Mucosa of stomach (tissue), 1 donor: ENCODE results near the gene CORIN.

Experiments
- H3K27me3 ChIP-seq: one replicate; pipeline ENCODE4 v1.7.0; 2013; ENCODE audit warnings: mild to moderate bottlenecking, low read length; ENCODE audit not compliant: control insufficient read depth, insufficient read depth
- H3K36me3 ChIP-seq: one replicate; pipeline ENCODE4 v1.7.0; 2013; ENCODE audit warnings: low read length; ENCODE audit not compliant: control insufficient read depth, insufficient read depth
- H3K4me1 ChIP-seq: one replicate; pipeline ENCODE4 v1.7.0; 2013; ENCODE audit warnings: mild to moderate bottlenecking, low read length; ENCODE audit not compliant: control insufficient read depth, insufficient read depth
- H3K4me3 ChIP-seq: one replicate; pipeline ENCODE4 v1.7.0; 2013; ENCODE audit warnings: low read length
- H3K9ac ChIP-seq: one replicate; pipeline ENCODE4 v1.7.0; 2013; ENCODE audit warnings: mild to moderate bottlenecking, low read length, moderate library complexity
- H3K9me3 ChIP-seq: one replicate; pipeline ENCODE4 v1.7.0; 2013; ENCODE audit warnings: mild to moderate bottlenecking, low read length, moderate library complexity; ENCODE audit not compliant: control insufficient read depth
- donor health status: Pancreatic carcinoma.

Gene CORIN

DNA sequence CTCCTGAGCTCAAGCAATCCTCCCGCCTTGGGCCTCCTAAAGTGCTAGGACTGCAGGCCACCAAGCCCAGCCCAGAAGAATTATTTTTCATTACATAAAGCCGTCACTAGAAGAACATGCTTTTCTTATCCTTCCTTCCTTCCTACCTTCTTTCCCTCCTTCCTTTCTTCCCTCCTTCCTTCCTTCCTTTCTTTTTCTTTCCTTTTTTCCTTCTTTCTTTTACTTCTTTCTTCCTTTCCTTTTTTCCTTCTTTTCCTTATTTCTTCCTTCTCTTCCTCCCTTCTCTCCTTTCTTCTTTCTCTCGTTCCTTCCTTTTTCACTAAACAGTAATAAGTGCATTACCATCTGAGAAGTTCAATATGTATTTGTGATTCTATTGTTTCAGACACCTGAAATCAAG, 231.4 kb downstream of the CORIN start:
- Histone ChIP-seq H3K27me3 (no peaks in the 10 kb centered on the region), H3K9ac (no peak overlapping the region), H3K4me1 (no peaks in the 10 kb centered on the region), H3K9me3 (no peaks in the 10 kb centered on the region), H3K4me3 (no peak overlapping the region), H3K36me3 (no peaks in the 10 kb centered on the region)

DNA sequence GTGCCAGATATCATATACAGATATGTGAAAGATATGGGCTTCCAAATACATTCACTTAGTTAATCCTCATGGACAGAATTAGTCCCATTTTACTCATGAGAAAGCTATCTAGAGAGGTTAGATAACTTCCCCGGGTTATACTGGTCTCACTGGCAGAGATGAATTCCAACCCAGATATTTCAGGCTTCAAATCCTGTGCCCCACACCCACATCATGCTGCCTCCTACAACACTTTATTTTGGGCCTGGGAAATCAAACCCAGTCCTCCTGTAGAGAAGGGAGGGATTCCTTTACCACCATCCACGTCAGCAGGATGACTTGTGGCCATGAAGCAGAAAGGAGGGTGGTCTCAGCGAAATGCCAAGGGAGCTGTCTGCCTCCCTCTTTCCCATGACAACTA, 239.0 kb downstream of the CORIN start:
- Histone ChIP-seq H3K9me3 (no peaks in the 10 kb centered on the region), H3K9ac (no peak overlapping the region), H3K36me3 (no peaks in the 10 kb centered on the region), H3K27me3 (no peaks in the 10 kb centered on the region), H3K4me3 (no peak overlapping the region), H3K4me1 (no peaks in the 10 kb centered on the region)

DNA sequence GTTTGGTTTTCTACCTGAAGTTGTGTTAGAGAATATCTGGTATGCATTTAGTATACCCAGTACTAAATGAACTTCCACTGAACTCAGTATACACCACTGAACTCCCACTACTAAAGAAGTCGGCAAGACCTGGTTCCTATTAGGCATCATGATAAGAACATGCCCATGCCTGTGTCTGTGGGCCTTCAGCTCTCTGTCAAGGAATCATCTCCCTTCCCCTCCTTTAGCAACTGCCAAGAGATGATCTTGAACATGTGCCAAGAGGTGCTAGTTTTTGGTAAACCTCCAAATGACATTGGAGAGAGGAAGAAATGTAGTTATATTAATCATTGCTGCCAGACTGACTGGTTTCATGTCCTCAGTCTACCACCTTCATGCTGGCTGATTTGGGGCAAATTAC, 239.5 kb downstream of the CORIN start:
- Histone ChIP-seq H3K4me1 (no peaks in the 10 kb centered on the region), H3K27me3 (no peaks in the 10 kb centered on the region), H3K9me3 (no peaks in the 10 kb centered on the region), H3K36me3 (no peaks in the 10 kb centered on the region), H3K4me3 (no peak overlapping the region), H3K9ac (no peak overlapping the region)

DNA sequence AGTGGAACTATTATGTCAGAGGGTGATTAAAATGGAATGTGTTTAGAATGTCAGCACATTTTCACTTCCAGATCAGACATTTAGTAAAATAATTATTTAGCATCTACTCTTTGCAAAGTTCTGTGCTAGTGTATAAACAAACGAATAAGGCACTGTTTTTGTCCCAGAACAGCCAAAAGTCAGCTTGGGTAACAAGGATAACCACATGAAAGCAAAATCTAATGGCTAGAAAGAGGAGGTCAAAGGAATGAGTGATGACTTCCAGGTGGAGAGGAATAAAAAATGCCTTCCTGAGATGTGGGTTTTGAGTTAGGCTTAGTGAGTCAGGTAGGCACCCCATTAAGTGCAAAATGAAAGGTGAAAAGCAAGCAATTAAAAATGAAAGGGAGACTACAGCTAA, 240.2 kb downstream of the CORIN start:
- no peaks in the 10 kb centered on the region for H3K27me3 ChIP-seq
- no peaks in the 10 kb centered on the region for H3K9me3 ChIP-seq
- H3K9ac ChIP-seq = no peak overlapping the region
- no peak overlapping the region for H3K4me3 ChIP-seq
- H3K4me1 ChIP-seq = no peaks in the 10 kb centered on the region
- H3K36me3 ChIP-seq = no peaks in the 10 kb centered on the region

DNA sequence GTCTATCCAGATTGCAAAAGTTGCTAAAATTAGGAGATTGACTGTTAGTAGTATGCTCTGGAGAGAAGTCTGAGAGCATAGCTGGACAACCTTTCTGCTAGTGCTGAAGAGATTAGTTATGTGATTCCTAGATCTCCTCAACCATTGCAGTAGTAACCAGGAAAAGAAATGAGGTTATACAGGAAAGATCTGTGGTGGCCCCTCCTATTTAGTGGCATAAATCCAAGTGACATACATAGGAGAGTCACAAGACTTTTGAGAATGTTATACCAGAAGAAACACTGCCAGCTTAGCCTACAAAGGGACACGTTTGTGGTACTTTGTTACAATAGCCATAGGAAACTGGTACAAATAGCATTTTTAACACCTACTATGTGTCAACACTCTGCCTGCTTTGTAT, 247.5 kb downstream of the CORIN start:
- Histone ChIP-seq H3K4me3 (no peak overlapping the region), H3K9ac (no peak overlapping the region), H3K36me3 (peaks cover 5% of the 10 kb centered on the region), H3K9me3 (no peaks in the 10 kb centered on the region), H3K4me1 (no peaks in the 10 kb centered on the region), H3K27me3 (no peaks in the 10 kb centered on the region)

GRCh38 chr4:47579235-47579634, 258.6 kb downstream of the CORIN start:
- H3K27me3 ChIP-seq = no peaks in the 10 kb centered on the region
- H3K4me3 ChIP-seq = no peak overlapping the region
- H3K4me1 ChIP-seq = no peaks in the 10 kb centered on the region
- H3K36me3 ChIP-seq = peaks cover 3% of the 10 kb centered on the region
- H3K9me3 ChIP-seq = no peaks in the 10 kb centered on the region
- no peak overlapping the region for H3K9ac ChIP-seq

GRCh38 chr4:47577779-47578553, 259.9 kb downstream of the CORIN start:
- Histone ChIP-seq H3K4me1 (no peaks in the 10 kb centered on the region), H3K4me3 (no peak overlapping the region), H3K27me3 (no peaks in the 10 kb centered on the region), H3K9ac (peak overlapping the region; percentile 20), H3K9me3 (no peaks in the 10 kb centered on the region), H3K36me3 (no peaks in the 10 kb centered on the region)

GRCh38 chr4:47572981-47573380, 264.9 kb downstream of the CORIN start:
- Histone ChIP-seq H3K36me3 (peaks cover 5% of the 10 kb centered on the region), H3K4me3 (no peak overlapping the region), H3K4me1 (no peaks in the 10 kb centered on the region), H3K9ac (no peak overlapping the region), H3K9me3 (no peaks in the 10 kb centered on the region), H3K27me3 (no peaks in the 10 kb centered on the region)

- Histone ChIP-seq H3K27me3 (no peaks in the 10 kb centered on the region), H3K4me3 (no peak overlapping the region), H3K9ac (no peak overlapping the region), H3K4me1 (no peaks in the 10 kb centered on the region), H3K36me3 (peaks cover 7% of the 10 kb centered on the region), H3K9me3 (no peaks in the 10 kb centered on the region)
These were observed 267.1 kb downstream of the CORIN start for GRCh38 chr4:47570816-47571215.

DNA sequence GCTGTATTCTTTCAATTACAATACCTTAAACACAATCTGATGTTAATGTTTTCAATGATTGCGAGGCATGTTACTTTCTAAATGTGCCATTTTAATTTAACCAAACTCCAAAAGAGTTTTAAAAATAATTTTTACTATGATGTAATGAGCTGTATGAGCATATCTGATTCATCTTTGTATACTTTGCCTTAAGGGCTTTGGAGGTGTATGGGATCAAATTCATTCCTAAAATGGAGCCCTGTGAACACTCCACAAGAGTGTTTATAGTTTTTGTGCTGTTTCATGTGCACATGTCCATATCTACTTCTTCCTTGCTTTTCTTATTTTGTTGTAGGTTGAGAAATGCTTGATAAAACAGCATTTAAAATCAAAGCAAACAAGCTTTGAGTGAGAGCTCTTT, 270.4 kb downstream of the CORIN start:
- H3K9ac ChIP-seq = no peak overlapping the region
- H3K36me3 ChIP-seq = peaks cover 7% of the 10 kb centered on the region
- no peaks in the 10 kb centered on the region for H3K4me1 ChIP-seq
- H3K4me3 ChIP-seq = no peak overlapping the region
- H3K9me3 ChIP-seq = no peaks in the 10 kb centered on the region
- no peaks in the 10 kb centered on the region for H3K27me3 ChIP-seq

GRCh38 chr4:47566969-47567368, 270.9 kb downstream of the CORIN start:
- Histone ChIP-seq H3K4me1 (no peaks in the 10 kb centered on the region), H3K4me3 (no peak overlapping the region), H3K27me3 (no peaks in the 10 kb centered on the region), H3K36me3 (peaks cover 7% of the 10 kb centered on the region), H3K9me3 (no peaks in the 10 kb centered on the region), H3K9ac (no peak overlapping the region)

DNA sequence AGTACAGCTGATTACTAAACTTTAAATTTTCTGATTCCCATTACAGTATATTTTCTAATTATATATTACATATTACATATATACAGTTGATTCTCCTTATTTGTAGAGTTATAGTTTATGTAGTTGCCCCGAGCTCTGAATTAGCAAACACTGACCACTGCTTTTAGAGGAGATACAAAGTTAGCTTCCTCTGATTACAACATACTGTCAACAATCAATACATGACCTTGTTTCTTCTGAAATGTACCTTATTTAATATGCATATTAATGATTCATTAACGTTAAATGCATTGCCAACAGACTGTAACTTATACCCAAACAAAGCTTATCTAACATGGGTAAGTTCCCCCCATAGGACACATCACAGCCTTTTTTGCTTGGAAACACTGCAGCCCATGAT, 271.3 kb downstream of the CORIN start:
- H3K9ac ChIP-seq = no peak overlapping the region
- no peaks in the 10 kb centered on the region for H3K27me3 ChIP-seq
- peaks cover 7% of the 10 kb centered on the region for H3K36me3 ChIP-seq
- no peaks in the 10 kb centered on the region for H3K4me1 ChIP-seq
- no peaks in the 10 kb centered on the region for H3K9me3 ChIP-seq
- no peak overlapping the region for H3K4me3 ChIP-seq

- no peaks in the 10 kb centered on the region for H3K27me3 ChIP-seq
- no peak overlapping the region for H3K9ac ChIP-seq
- no peak overlapping the region for H3K4me3 ChIP-seq
- H3K4me1 ChIP-seq = no peaks in the 10 kb centered on the region
- no peaks in the 10 kb centered on the region for H3K9me3 ChIP-seq
- H3K36me3 ChIP-seq = peaks cover 3% of the 10 kb centered on the region
These were observed 275.6 kb downstream of the CORIN start for GRCh38 chr4:47562297-47562696.
